ENCODE results near the gene MYRIP. TPM values are rescaled to one million over a fixed set of nuclear protein-coding genes. Genes with fewer than 3 reads are reported as not detected.

Gene MYRIP
- polyA plus RNA-seq, 3 donors: not detected

DNA sequence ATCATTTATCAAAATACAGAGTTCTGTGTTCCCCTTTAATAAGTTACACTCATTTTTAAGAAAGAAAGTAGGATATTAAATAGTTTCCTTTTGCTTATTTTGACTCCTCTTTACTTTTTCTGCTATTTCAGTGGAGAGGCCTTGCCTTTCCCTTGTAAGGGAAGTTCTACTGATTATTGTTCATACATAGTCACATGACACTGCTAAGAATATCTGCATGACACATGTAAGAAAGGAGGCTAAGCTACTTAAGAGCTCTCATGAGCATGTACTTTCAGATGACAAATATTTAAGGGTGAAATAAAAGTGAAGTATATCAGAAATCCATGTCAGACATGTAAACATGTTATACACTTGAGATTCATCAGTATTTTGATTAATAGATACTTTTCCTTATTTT lies 39.0 kb downstream of the MYRIP start:
- Histone ChIP-seq H3K4me2 (replicated peaks; ENCODE audit: extremely low read depth, low read length, poor library complexity, severe bottlenecking) (no peak overlapping the region), H3K4me1 (ENCODE audit: control insufficient read depth in 1 of 2, insufficient read depth in 2 of 2, low read length in 2 of 2) (no peaks in the 10 kb centered on the region), H2AFZ (ENCODE audit: insufficient read depth, low read depth, low read length, poor library complexity, severe bottlenecking) (no peak overlapping the region), H3K79me2 (ENCODE audit: insufficient read depth, low read length) (no peaks in the 10 kb centered on the region), H3K27ac (ENCODE audit: low read depth in 1 of 2, low read length in 2 of 2) (no peak overlapping the region), H3K27me3 (ENCODE audit: control insufficient read depth in 2 of 2, insufficient read depth in 2 of 2, low read length in 2 of 2) (no peaks in the 10 kb centered on the region), H3K36me3 (replicated peaks in 1 of 2; ENCODE audit: control insufficient read depth in 1 of 2, insufficient read depth in 2 of 2, low read length in 2 of 2) (no peaks in the 10 kb centered on the region), H3K9ac (ENCODE audit: insufficient read depth, low read length, poor library complexity, severe bottlenecking) (no peak overlapping the region), H4K20me1 (ENCODE audit: insufficient read depth, low read length) (no peaks in the 10 kb centered on the region), H3K4me3 (replicated peaks in 1 of 3; ENCODE audit: low read depth in 2 of 3, low read length in 3 of 3) (no peak overlapping the region), H3K9me3 (replicated peaks in 1 of 2; ENCODE audit: control insufficient read depth in 1 of 2, insufficient read depth in 1 of 2, low read length in 2 of 2) (no peaks in the 10 kb centered on the region)
- no peak for DNase-seq
- Mint-ChIP-seq H3K9me3 (peaks cover 0 to 6% (median 2%) of the 10 kb centered on the region in 7 donors), H3K36me3 (no peaks in the 10 kb centered on the region), H3K27me3 (ENCODE audit: low read depth in 3 of 3) (peaks cover 1 to 3% (median 2%) of the 10 kb centered on the region in 3 donors), H3K4me3 (no peak overlapping the region), H3K4me1 (no peaks in the 10 kb centered on the region), H3K27ac (no peak overlapping the region)
- TF ChIP-seq, protein P1, sequence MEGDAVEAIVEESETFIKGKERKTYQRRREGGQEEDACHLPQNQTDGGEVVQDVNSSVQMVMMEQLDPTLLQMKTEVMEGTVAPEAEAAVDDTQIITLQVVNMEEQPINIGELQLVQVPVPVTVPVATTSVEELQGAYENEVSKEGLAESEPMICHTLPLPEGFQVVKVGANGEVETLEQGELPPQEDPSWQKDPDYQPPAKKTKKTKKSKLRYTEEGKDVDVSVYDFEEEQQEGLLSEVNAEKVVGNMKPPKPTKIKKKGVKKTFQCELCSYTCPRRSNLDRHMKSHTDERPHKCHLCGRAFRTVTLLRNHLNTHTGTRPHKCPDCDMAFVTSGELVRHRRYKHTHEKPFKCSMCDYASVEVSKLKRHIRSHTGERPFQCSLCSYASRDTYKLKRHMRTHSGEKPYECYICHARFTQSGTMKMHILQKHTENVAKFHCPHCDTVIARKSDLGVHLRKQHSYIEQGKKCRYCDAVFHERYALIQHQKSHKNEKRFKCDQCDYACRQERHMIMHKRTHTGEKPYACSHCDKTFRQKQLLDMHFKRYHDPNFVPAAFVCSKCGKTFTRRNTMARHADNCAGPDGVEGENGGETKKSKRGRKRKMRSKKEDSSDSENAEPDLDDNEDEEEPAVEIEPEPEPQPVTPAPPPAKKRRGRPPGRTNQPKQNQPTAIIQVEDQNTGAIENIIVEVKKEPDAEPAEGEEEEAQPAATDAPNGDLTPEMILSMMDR (IDR thresholded peaks at IDR 0.05): no peak
- intact Hi-C loops (cut with micrococcal nuclease): no loop called here

DNA sequence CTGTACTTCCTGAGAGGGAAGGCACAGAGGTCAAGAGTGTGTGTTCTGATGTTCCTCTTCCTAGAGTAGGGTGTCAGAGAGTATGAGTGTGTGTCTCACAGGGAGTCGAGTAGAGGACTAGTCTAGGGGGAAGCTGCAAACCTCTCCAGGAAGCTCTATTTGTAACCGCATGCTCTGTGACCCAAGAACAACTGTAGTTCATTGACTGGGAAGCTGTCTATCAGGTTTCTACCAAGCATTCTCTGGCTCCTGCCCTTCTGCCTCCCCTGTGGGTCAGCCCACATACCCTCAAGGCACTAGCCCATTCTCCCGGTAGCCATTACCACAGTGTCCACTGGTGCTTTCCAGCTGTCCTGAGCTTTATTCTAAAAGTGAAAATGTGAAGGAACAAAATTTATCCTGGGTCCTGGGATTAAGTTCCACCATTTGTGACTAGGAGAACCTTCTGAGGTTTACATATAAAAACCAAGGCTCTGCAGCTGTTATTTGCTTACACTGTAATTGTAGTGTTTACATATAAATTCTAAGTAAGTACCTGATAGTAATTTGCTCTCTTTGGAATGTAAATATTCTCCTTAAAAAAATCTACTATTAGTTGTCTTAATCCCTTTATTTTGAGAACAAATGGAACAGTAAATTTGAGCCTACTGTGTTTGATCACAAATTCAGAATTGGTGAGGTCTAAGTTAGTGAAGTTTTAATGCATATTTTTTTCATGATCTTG lies 40.7 kb downstream of the MYRIP start:
- H3K4me3 ChIP-seq (replicated peaks in 1 of 3; ENCODE audit: low read depth in 2 of 3, low read length in 3 of 3): no peak overlapping the region
- DNase-seq: no peak
- WGBS (ENCODE audit: insufficient coverage): 11% methylated on average over 1 of the region's 3 CpGs
- H3K36me3 ChIP-seq (replicated peaks in 1 of 2; ENCODE audit: control insufficient read depth in 1 of 2, insufficient read depth in 2 of 2, low read length in 2 of 2): no peaks in the 10 kb centered on the region
- H3K36me3 Mint-ChIP-seq: no peaks in the 10 kb centered on the region
- H3K4me3 Mint-ChIP-seq: no peak overlapping the region
- no peak overlapping the region for H3K4me2 ChIP-seq (replicated peaks; ENCODE audit: extremely low read depth, low read length, poor library complexity, severe bottlenecking)
- no peaks in the 10 kb centered on the region for H3K4me1 Mint-ChIP-seq
- peaks cover 0 to 7% (median 2%) of the 10 kb centered on the region in 7 donors for H3K9me3 Mint-ChIP-seq
- no peak overlapping the region for H2AFZ ChIP-seq (ENCODE audit: insufficient read depth, low read depth, low read length, poor library complexity, severe bottlenecking)
- TF ChIP-seq, protein P1 (IDR thresholded peaks at IDR 0.05): no peak
- H3K79me2 ChIP-seq (ENCODE audit: insufficient read depth, low read length): no peaks in the 10 kb centered on the region
- H3K4me1 ChIP-seq (ENCODE audit: control insufficient read depth in 1 of 2, insufficient read depth in 2 of 2, low read length in 2 of 2): no peaks in the 10 kb centered on the region
- intact Hi-C loops (cut with micrococcal nuclease): no loop called here
- H3K27me3 Mint-ChIP-seq (ENCODE audit: low read depth in 3 of 3): peaks cover 1 to 3% (median 2%) of the 10 kb centered on the region in 3 donors
- no peak overlapping the region for H3K27ac ChIP-seq (ENCODE audit: low read depth in 1 of 2, low read length in 2 of 2)
- no peaks in the 10 kb centered on the region for H3K9me3 ChIP-seq (replicated peaks in 1 of 2; ENCODE audit: control insufficient read depth in 1 of 2, insufficient read depth in 1 of 2, low read length in 2 of 2)
- no peak overlapping the region for H3K27ac Mint-ChIP-seq
- no peaks in the 10 kb centered on the region for H4K20me1 ChIP-seq (ENCODE audit: insufficient read depth, low read length)
- no peak overlapping the region for H3K9ac ChIP-seq (ENCODE audit: insufficient read depth, low read length, poor library complexity, severe bottlenecking)
- no peaks in the 10 kb centered on the region for H3K27me3 ChIP-seq (ENCODE audit: control insufficient read depth in 2 of 2, insufficient read depth in 2 of 2, low read length in 2 of 2)
